ENCODE results near the gene MKRN2.

GRCh38 chr3:12588039-12589009 is 31.4 kb downstream of the MKRN2 start:
- TF ChIP-seq CTCF (IDR thresholded peaks at IDR 0.05) (no peak), POLR2A (IDR thresholded peaks at IDR 0.05) (no peak)

All from uterus (tissue), 2 donors.